ENCODE results near the gene GKN1. TPM values are rescaled to one million over a fixed set of nuclear protein-coding genes. Genes with fewer than 3 reads are reported as not detected.

The GKN1 gene
- total RNA-seq, 2 donors from 2014 or later = not detected

GRCh38 chr2:68968221-68968620 lies 6.2 kb upstream of the GKN1 start:
- no peaks in the 10 kb centered on the region for H3K9me3 ChIP-seq
- 88% methylated on average over 1 of the region's 1 CpG for WGBS
- no peak overlapping the region for H3K27ac ChIP-seq
- H3K27me3 ChIP-seq (replicated peaks; ENCODE audit: insufficient read depth) = no peaks in the 10 kb centered on the region
- TF ChIP-seq POLR2A (IDR thresholded peaks at IDR 0.05) (no peak), POLR2AphosphoS5 (IDR thresholded peaks at IDR 0.05) (no peak), CTCF (IDR thresholded peaks at IDR 0.05) (no peak)
- no peaks in the 10 kb centered on the region for H3K4me1 ChIP-seq (replicated peaks)
- DNase-seq (ENCODE audit: low spot score) = no peak
- no peaks in the 10 kb centered on the region for H3K36me3 ChIP-seq
- intact Hi-C loops (cut with DNase I) = no loop called here
- H3K4me3 ChIP-seq = no peak overlapping the region

GRCh38 chr2:68969736-68970490 lies 4.5 kb upstream of the GKN1 start:
- no peak for DNase-seq (ENCODE audit: low spot score)
- TF ChIP-seq POLR2AphosphoS5 (IDR thresholded peaks at IDR 0.05) (no peak), CTCF (IDR thresholded peaks at IDR 0.05) (no peak), POLR2A (IDR thresholded peaks at IDR 0.05) (no peak)
- Histone ChIP-seq H3K36me3 (no peaks in the 10 kb centered on the region), H3K27me3 (replicated peaks; ENCODE audit: insufficient read depth) (no peaks in the 10 kb centered on the region), H3K4me3 (no peak overlapping the region), H3K9me3 (no peaks in the 10 kb centered on the region), H3K27ac (no peak overlapping the region), H3K4me1 (replicated peaks) (no peaks in the 10 kb centered on the region)
- 87% methylated on average over 8 of the region's 8 CpGs for WGBS
- intact Hi-C loops (cut with DNase I) = no loop called here

GRCh38 chr2:68970566-68971265 lies 3.7 kb upstream of the GKN1 start:
- Histone ChIP-seq H3K9me3 (no peaks in the 10 kb centered on the region), H3K27ac (no peak overlapping the region), H3K36me3 (no peaks in the 10 kb centered on the region), H3K27me3 (replicated peaks; ENCODE audit: insufficient read depth) (no peaks in the 10 kb centered on the region), H3K4me3 (no peak overlapping the region), H3K4me1 (replicated peaks) (no peaks in the 10 kb centered on the region)
- DNase-seq (ENCODE audit: low spot score) = no peak
- TF ChIP-seq CTCF (IDR thresholded peaks at IDR 0.05) (no peak), POLR2A (IDR thresholded peaks at IDR 0.05) (no peak), POLR2AphosphoS5 (IDR thresholded peaks at IDR 0.05) (no peak)
- 86% methylated on average over 8 of the region's 8 CpGs for whole genome bisulfite sequencing
- intact Hi-C loops (cut with DNase I) = no loop called here

- H3K27ac ChIP-seq = no peak overlapping the region
- no peaks in the 10 kb centered on the region for H3K9me3 ChIP-seq
- TF ChIP-seq POLR2A (IDR thresholded peaks at IDR 0.05) = no peak
- TF ChIP-seq POLR2AphosphoS5 (IDR thresholded peaks at IDR 0.05) = no peak
- no peak for TF ChIP-seq CTCF (IDR thresholded peaks at IDR 0.05)
Observed at GRCh38 chr2:68971591-68972231, 2.7 kb upstream of the GKN1 start.

More at GRCh38 chr2:68971591-68972231, 2.7 kb upstream of the GKN1 start:
- Histone ChIP-seq H3K36me3 (no peaks in the 10 kb centered on the region), H3K4me1 (replicated peaks) (no peaks in the 10 kb centered on the region), H3K27me3 (replicated peaks; ENCODE audit: insufficient read depth) (no peaks in the 10 kb centered on the region), H3K4me3 (no peak overlapping the region)
- WGBS = 65% methylated on average over 5 of the region's 5 CpGs
- DNase-seq (ENCODE audit: low spot score) = no peak
- intact Hi-C loops (cut with DNase I) = no loop called here
